ENCODE measurements around the gene MAML2. TPM values are rescaled to one million over a fixed set of nuclear protein-coding genes. Genes with fewer than 3 reads are reported as not detected.
"Not testable (repeated sequence)": the region's sequence is repeated elsewhere in the genome, so short reads cannot be mapped to it uniquely, and the experiment has no call there.

MAML2 gene
- total RNA-seq, 1 experiment from 2014 or later, result 2.7 TPM

- Histone ChIP-seq H3K4me2 (ENCODE audit: insufficient read depth, insufficient read length, low read length) (no peak overlapping the region), H3K23ac (ENCODE audit: insufficient read length, low read depth, low read length) (no peak overlapping the region), H3K14ac (ENCODE audit: insufficient read depth, low read length) (no peak overlapping the region), H3K18ac (ENCODE audit: insufficient read length, low read depth, low read length) (no peak overlapping the region), H4K20me1 (ENCODE audit: control insufficient read depth, insufficient read depth, insufficient read length) (no peaks in the 10 kb centered on the region), H3K27me3 (ENCODE audit: insufficient read depth, low read length) (no peaks in the 10 kb centered on the region), H2BK120ac (ENCODE audit: low read depth, low read length, poor library complexity, severe bottlenecking) (no peak overlapping the region), H3K23me2 (ENCODE audit: insufficient read length, low read depth, low read length, poor library complexity, severe bottlenecking) (no peaks in the 10 kb centered on the region), H3K79me1 (ENCODE audit: insufficient read depth, low read depth, low read length, poor library complexity, severe bottlenecking) (no peaks in the 10 kb centered on the region), H3K79me2 (ENCODE audit: insufficient read depth, low read length) (0 out of 2 replicates have a peak, but pooled peaks cover 1% of the 10 kb centered on the region), H2BK15ac (ENCODE audit: low read depth, low read length) (no peak overlapping the region), H4K8ac (replicated peaks; ENCODE audit: insufficient read length, low read depth, low read length) (no peak overlapping the region), H2BK5ac (ENCODE audit: insufficient read length, low read length) (no peak overlapping the region), H4K91ac (ENCODE audit: insufficient read length, low read depth, low read length) (no peak overlapping the region), H4K5ac (ENCODE audit: insufficient read length, low read depth, low read length) (no peak overlapping the region), H2BK12ac (ENCODE audit: insufficient read length, low read depth, low read length) (no peak overlapping the region), H2BK20ac (ENCODE audit: low read depth, low read length, poor library complexity, severe bottlenecking) (no peak overlapping the region), H3K9ac (ENCODE audit: extremely low read depth, insufficient read length, low read length) (no peak overlapping the region), H3K9me3 (ENCODE audit: control insufficient read depth, low read depth, low read length) (no peaks in the 10 kb centered on the region), H3K56ac (ENCODE audit: insufficient read length, low read depth, low read length) (no peak overlapping the region), H3T11ph (ENCODE audit: low read length) (no peak overlapping the region), H3K27ac (ENCODE audit: insufficient read length, low read depth, low read length) (no peak overlapping the region), H3K4ac (ENCODE audit: low read depth, low read length) (no peak overlapping the region), H2AK5ac (ENCODE audit: insufficient read length, low read length) (no peak overlapping the region), H3K4me1 (ENCODE audit: insufficient read depth, low read length) (no peaks in the 10 kb centered on the region; the same call in 1 of the 2 replicates), H2AFZ (ENCODE audit: low read length) (no peak overlapping the region)
- Mint-ChIP-seq H3K27me3 (ENCODE audit: low read depth) (no peaks in the 10 kb centered on the region), H3K27ac (no peak overlapping the region), H3K4me1 (no peaks in the 10 kb centered on the region), H3K36me3 (ENCODE audit: insufficient read depth in 1 of 3, low read depth in 3 of 3) (peaks cover 0 to 1% (median 0%) of the 10 kb centered on the region in 3 experiments; a peak in 1 of 7 replicates), H3K4me3 (no peak overlapping the region), H3K9me3 (peaks cover 2% of the 10 kb centered on the region in 2 experiments; a peak in 1 of 5 replicates)
- no peak for TF ChIP-seq CTCF (conservative IDR thresholded peaks at IDR 0.05)
- no peak for DNase-seq
- WGBS (ENCODE audit: extremely low coverage, insufficient read length, low lambda C conversion rate), result no CpG with 5 or more reads among the region's 6 CpGs
These were observed 55.1 kb downstream of the MAML2 start for GRCh38 chr11:96287822-96288439.

DNA sequence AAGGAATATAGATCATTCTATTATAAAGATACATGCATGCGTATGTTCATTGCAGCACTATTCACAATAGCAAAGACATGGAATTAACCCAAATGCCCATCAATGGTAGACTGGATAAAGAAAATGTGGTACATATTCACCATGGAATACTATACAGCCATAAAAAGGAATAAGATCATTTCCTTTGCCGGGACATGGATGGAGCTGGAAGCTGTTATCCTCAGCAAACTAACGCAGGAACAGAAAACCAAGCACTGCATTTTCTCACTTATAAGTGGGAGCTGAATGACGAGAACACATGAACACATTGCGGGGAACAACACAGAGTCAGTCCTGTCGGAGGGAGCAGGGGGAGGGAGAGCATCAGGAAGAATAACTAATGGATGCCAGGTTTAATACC is 57.0 kb downstream of the MAML2 start:
- H3K27ac Mint-ChIP-seq; H3K79me1 ChIP-seq (ENCODE audit: insufficient read depth, low read depth, low read length, poor library complexity, severe bottlenecking); H3K9me3 Mint-ChIP-seq; H4K20me1 ChIP-seq (ENCODE audit: control insufficient read depth, insufficient read depth, insufficient read length); H3T11ph ChIP-seq (ENCODE audit: low read length); H4K8ac ChIP-seq (replicated peaks; ENCODE audit: insufficient read length, low read depth, low read length); H4K91ac ChIP-seq (ENCODE audit: insufficient read length, low read depth, low read length); H3K9me3 ChIP-seq (ENCODE audit: control insufficient read depth, low read depth, low read length); H3K27ac ChIP-seq (ENCODE audit: insufficient read length, low read depth, low read length); H4K5ac ChIP-seq (ENCODE audit: insufficient read length, low read depth, low read length); H3K9ac ChIP-seq (ENCODE audit: extremely low read depth, insufficient read length, low read length); H3K18ac ChIP-seq (ENCODE audit: insufficient read length, low read depth, low read length); H3K4me3 Mint-ChIP-seq; H2BK15ac ChIP-seq (ENCODE audit: low read depth, low read length); H3K23ac ChIP-seq (ENCODE audit: insufficient read length, low read depth, low read length); H3K4me2 ChIP-seq (ENCODE audit: insufficient read depth, insufficient read length, low read length); H3K36me3 Mint-ChIP-seq (ENCODE audit: insufficient read depth in 1 of 3, low read depth in 3 of 3); H3K14ac ChIP-seq (ENCODE audit: insufficient read depth, low read length); DNase-seq; H2BK12ac ChIP-seq (ENCODE audit: insufficient read length, low read depth, low read length); H3K4ac ChIP-seq (ENCODE audit: low read depth, low read length); H2BK20ac ChIP-seq (ENCODE audit: low read depth, low read length, poor library complexity, severe bottlenecking); H3K4me1 ChIP-seq (ENCODE audit: insufficient read depth, low read length); H2BK120ac ChIP-seq (ENCODE audit: low read depth, low read length, poor library complexity, severe bottlenecking); H3K56ac ChIP-seq (ENCODE audit: insufficient read length, low read depth, low read length); H2BK5ac ChIP-seq (ENCODE audit: insufficient read length, low read length); H3K27me3 ChIP-seq (ENCODE audit: insufficient read depth, low read length); H3K27me3 Mint-ChIP-seq (ENCODE audit: low read depth); H3K4me1 Mint-ChIP-seq; H3K23me2 ChIP-seq (ENCODE audit: insufficient read length, low read depth, low read length, poor library complexity, severe bottlenecking); H2AK5ac ChIP-seq (ENCODE audit: insufficient read length, low read length); H2AFZ ChIP-seq (ENCODE audit: low read length); H3K79me2 ChIP-seq (ENCODE audit: insufficient read depth, low read length): not testable (repeated sequence)
- no CpG with 5 or more reads among the region's 6 CpGs for WGBS (ENCODE audit: extremely low coverage, insufficient read length, low lambda C conversion rate)
